Right renal pelvis (tissue), 4 donors: ENCODE measurements around the gene REEP2. TPM values are rescaled to one million over a fixed set of nuclear protein-coding genes. Genes with fewer than 3 reads are reported as not detected.

Experiments used
- DNase-seq, 4 donors: peaks; one replicate each; pipeline ENCODE4 v3.0.0-alpha.2; 2013; ENCODE audit warnings: low read depth in 4 of 4, low spot score in 3 of 4, missing footprints in 1 of 4
- polyA plus RNA-seq, 4 donors: library from polyadenylated mRNA; unstranded; fragments of 120-200 nt; gene quantifications; one replicate each; pipeline ENCODE4 v1.2.1, GENCODE V29; 2013; ENCODE audit not compliant: insufficient read length in 4 of 4

The REEP2 gene
- polyA plus RNA-seq, 4 donors = 7.7 to 12.9 (median 10.2) TPM

DNA sequence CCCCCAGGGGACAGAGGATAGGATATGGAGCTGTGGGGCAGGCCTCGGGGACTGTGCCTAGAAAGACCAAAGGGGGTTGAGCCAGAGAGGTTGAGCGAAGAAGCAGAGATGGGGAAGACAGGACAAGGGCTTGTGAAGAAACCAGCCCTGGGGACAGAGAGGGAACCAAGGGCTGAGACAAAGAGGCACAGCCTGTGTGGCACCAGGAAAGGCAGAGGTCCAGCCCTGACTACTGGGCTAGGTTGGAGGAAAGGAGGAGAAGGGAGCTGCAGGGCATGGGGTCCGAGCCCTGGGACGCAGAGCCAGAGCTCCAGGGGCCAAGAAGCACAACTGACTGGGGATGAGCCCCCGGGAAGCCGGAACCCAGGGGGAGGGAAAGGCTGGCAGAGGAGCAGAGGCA, 9.2 kb downstream of the REEP2 start:
- DNase-seq = no peak

DNA sequence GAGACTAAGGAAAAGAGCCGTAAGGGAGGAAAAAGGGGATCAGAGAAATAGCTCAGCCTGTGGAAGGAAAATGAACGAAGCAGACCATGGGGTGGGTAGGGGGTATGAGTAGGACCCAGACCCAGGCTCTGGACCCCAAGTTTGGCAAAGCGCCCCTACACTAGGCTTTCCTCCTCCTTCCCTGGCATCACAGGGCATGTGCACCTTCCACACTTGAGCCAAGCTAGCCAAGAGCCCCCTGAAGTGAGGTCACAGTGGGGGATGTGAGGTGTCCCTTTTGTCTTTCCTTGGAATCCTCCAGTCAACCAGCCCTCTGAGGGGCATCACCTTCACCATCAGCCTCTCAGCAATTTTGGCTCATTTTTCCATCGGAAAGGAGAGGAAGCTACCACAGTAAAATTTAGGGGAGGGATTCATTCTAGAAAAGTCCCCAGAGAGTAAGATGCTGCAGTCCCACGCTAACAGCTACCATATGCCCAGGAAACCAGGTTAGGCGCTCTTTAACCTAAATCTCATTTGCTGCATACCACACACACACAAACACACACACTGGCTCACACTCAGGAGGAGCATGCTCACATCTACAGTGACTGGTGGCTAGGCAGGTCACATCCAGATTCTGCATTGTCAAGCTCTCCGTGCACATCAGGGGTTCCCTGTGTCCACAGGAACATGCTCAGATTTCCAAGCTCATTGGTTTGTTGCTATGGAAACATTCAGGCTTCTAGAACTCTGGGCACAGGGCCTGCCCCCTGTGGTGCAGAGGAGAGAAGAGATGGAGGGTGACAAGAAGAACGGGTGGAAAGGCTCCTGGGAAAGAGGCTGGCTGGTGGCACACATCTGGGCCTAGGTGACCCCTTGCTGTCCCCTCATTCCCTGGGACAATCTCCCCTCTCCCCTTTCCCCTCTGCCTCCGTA, 9.9 kb downstream of the REEP2 start:
- DNase-seq = no peak

DNA sequence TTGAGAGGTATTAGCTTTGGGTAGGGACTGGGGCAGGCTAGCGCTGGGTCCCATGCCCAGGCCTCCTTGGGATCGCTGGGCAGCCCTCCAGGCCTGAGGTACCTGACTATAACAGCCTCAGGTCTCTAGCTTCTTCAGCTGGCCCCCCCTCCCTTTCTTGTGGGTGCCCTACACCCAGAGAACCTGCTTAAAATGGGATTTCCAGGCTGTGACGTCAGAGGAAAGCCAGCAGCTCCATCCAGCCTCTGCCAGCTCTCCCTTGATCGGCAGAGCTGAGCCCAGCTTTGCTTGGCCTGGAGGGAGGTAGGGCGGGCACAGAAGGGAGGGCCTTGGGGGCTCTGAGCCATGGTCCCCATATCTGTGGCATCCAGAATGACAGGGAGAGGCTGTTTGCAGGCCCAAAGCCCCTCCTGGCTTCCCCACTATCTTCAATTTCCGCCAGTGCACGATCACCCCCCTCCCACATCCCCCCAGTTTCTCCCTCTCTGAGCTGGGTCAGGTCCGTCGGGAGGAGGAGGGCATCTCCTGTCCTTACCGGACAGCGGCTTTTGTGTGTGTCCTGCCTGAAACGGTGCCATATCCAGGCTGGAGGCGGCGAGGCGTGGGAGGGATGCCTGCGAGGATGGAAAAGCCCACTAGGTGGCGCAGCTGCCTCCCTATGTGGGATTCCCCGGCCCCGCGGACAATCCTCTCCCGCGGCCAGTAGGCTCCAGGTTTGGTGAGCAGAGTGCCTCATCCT, 10.8 kb downstream of the REEP2 start:
- peak in 2 of 4 donors; percentile 68 to 83 for DNase-seq

DNA sequence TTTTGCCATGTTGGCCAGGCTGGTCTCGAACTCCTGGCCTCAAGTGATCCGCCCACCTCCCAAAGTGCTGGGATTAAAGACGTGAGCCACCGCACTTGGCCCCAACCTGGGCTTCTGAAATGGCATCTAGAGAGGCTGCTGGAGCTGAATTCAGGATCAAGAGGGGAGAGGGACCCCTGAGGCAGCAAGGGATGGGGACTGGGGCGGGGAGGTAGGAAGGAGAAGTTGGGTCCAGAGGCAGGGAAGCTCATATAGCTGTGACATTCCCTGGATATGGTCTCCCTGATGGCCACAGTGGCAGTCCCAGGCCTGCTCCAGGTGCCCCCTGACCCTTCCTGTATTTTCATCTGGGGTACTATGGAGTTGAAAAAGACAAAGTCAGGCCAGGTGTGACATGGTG, 12.1 kb downstream of the REEP2 start:
- no peak for DNase-seq

DNA sequence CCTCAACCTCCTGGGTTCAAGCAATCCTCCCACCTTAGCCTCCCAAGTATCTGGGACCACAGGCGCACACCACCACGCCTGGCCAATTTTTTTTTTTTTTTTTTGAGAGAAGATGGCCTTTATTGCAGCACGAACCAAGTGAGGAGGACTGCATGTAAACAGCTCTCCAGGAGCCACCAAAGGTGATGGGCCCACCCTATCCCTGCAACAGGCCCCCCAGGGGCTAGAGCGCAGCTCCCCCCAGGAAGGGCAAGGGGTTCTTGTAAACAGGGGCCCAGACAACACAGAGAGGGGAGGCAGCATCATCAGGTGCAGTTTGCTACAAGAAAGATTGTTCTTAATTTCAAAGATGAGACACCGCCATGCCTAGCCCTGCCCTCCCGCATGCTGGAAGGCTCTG, 13.9 kb downstream of the REEP2 start:
- DNase-seq = no peak

DNA sequence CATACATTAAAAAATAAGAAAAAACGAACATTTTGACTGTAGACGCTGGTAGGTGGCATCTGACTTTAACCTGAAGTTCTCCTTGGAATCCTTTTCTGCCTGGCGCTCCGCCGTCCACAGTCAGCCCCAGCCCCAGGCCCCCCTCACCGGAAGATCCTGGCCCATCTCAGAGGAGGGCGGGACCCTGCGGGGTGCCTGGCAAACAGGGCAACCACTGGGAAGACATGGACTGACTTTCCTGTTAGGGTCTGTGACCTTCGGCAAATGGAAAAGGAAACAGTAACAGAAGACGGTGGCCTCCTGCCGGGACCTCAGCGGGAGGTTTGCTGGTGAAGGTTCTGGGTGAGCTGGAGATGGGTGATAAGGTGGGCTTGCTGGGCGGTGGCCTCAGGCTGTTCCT, 14.7 kb downstream of the REEP2 start:
- DNase-seq = no peak

DNA sequence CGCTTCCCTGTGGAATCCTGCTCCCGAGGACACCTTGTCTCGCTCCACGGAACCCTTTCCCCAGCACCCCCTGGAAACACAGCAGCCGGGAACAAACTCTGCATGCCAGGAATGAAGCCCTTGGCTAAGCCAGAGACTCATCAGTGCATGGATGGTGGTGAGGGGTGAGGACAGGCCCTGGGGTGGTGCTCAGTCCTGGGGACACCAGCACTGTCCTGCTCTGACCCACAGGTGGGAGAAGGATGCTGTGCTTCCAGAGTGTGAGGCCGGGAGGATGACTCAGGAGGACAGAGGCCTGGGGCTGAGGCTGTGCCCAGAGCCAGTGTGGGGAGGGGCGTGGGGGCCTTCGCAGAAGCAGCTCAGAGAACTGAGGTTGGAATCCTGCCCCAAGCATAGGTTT, 15.3 kb downstream of the REEP2 start:
- DNase-seq = no peak

DNA sequence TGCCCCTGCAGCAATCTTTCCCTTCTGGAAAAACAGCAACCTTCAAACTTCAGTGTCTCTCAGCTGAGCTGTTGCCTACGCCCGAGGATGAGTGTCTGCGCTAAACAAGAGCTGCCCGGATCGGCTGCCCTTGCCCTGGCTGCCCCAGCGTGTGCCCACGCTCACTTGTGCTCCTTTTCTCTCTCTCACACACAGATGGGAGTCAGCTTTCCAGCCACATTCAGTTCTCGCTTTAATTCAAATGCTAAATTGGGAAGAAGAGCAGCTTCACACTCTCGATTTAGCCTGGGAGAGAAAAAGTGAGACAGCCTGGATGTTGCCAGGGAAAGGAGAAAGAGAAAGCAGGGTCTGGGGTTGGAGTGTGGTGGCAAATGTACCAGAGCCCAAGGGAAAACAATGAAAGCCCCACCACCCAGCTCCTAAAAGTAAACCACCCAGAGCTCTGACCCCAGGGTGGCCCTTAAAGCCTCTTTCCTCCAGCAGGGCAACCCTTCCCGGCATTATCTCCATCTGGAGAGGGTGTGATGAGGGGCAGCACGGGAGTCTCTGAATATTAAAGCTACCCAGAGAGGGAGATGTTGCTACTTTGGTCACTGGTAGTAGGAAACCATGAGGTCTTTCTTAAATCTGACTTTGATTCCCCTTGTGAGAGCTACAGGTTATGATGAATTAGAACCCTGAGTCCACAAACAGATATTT, 16.5 kb downstream of the REEP2 start:
- DNase-seq = no peak

DNA sequence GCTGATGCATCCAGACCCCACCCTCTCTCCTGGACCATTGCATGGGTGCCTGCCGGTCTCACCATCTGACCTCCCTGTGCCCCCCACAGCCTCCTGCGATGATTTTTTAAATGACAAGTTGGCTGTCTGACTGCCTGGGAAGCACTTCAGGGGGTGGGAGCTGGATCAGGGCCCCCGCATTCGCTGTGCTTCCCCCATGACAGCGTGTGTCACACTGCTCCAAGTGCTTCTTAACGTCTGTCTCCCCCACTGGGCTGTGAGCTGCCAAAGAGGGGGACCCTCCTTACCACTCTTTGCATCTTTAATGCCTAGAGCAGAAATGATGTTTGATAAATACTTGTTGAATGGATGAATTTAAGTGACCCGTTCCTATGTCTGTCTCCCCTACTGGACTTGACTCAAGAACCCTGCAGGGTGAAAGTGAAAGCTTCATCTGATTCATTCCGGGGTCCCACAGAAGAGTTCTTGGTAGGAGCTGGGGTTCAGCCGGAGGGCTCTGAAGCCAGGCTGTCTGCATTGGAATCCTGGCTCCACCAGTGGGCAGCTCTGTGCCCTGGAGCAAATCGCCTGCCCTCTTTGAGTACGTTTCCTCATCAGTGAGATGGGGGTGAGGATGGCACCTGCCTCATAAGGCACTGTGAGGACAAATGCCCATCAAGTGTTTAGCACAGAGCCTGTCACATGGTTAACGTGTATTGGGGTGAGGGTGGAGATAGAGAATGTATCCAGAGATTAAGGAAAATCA, 18.8 kb downstream of the REEP2 start:
- no peak for DNase-seq

DNA sequence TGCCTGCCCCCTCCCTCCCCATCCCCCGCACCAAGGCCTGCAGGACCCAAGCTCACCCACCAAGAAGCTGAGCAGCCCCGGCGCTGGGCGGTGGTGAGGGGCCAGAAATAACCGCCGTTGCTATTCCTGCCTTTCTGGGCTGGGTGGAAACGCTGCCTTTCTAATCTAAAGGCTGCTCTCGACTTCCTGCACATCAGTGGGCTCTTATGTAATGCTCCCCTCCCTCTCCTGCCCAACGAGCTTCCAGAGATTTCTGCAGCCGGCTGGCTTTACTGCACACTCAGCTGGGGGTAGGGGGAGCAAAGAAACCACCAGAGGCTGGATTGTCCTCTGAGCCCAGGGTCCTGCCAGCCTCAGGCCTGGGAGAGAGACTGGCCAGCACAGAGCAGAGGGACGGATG, 19.5 kb downstream of the REEP2 start:
- DNase-seq = no peak

DNA sequence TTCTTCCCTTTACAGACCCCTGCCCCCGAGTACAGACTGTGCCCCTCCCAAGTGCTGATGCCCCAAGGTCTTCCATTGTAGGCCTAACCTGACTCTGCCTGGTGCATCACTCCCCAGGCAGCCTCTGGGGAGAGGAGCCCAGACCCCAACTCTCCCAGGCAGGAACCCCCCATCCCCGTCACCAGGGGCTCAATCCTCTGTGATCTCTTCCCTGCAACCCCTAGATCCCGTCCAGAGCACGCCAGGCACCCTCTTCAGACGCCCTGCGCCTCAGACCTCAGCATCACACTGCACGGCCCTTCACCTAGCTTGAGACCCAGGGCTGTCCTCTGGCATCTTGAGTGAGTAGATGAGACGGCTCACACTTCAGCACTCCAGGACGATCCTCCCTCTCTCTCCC, 20.0 kb downstream of the REEP2 start:
- DNase-seq = no peak

DNA sequence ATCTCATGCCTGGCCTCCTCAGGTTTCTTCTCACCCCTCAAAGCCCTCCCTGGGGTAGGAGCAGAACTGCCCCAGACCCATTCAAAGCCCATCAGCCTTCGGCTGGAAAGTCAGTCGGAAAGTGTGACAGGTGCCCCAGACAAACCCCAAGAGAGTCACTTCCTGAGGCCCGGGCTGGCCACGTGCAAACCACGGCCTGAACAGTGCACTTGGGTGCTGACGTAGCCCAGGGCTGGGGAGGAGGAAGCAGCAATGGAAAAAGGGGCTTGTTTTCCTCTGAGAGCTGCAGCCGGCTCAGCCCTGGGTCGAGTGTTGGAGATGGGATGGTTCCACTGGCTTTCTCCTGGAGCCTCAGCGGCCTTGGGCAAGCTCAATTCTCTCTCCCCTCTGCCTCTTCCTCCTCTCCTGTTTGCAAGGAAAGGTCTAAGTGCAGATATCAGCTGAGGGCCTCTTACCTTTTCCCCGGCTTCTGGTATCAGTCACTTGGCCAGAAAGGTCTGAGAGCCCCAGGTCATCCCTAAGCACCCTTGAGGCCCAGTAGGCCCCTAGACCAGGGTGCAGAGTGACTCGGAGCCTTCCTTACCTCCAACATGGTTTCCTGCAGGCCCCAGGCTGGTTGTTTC, 20.6 kb downstream of the REEP2 start:
- DNase-seq = no peak

DNA sequence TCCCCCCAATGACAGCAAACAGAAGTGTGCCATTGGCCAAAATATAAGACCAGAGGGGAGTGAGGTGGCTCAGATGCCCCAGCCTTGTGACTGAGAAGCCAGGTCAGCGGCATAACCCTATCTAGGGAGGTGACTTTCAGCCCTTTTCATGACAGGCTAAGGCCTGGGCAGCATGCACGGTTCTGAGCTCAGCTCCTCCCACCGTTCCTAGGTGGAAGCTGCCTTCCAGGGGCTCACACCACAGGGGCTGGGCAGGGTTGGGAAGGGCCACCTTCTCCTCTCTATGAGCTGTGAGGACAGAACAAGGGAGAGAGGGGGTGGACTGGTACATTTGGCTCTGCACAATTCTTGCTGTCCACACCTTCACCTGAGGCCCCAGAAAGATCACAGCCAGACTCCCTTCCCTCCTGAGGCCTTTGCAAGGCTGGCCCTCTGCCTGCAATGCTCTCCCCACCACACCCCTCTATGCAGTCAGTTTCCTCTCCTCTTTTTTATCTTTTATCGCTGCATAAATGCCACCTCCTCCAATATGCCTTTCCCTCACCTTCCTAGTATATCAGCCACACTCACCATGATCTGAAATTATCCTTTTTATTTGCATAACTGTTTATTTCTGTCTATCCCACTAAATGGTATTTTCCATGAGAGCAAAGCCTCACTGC, 21.3 kb downstream of the REEP2 start:
- DNase-seq = no peak

DNA sequence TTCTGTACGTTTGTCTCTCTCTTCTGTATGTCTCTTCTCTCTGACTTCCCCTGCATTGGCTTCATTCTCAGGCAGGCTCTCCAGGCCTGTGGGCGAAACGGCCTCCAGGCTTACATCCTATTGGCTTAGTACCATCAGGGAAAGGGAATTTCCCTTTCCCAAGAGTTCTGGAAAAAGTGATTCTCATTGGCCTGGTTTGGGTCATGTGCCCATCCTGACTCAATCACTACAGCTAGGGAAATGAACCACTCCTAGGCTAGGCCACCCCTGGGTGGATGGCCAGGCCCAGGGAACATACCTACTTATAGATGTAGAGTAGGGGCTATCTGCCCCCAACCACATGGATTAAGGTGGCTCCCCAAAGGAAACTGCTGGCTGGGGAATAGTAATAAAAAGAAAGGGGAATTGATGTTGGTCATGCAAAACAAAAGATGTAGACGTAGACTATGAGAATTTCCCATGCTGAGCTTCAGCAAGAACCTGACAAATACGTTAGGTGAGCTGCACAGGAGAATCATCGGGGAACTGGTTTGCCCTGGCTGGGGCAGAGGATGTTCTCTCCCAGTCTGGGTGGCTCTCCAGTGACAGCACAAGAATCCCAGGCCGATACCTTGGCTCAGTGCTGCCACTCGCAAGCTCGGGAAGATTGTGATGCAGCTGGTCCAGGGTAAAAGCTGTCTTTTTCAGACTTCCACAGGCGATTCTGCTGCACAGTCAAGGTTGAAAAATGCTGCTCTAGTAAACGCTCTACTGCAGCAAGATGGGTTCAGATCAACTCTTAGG, 22.7 kb downstream of the REEP2 start:
- DNase-seq = no peak

DNA sequence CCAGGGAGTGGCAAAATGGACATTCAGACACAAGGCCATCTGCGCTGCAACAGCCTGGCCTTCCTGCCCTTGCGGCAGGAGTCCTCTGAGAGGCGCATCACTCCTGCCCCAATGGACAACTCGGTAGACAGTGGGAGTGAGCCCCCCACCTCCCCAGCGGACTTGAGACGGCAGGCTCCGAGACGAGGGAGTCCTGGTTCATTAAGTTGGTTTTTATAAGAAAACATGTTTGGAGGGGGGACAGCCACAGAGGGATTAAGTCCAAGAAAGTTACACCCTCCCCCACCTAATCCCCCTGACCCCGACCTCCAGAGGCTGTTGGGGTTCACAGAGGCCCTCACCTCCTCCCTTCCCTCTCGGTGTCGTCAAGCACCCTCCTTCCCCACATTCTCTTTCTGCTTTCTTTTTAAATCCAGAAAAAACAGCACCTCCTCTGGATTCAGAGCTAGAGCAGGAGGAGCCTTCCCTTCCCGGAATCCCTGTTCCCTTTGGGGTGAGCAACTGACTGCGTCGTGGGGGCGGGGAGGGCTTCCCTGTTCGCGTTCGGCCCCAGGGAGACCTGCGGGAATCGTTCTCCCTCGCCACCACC, 24.7 kb downstream of the REEP2 start:
- DNase-seq = peak in 1 of 4 donors; percentile 68

DNA sequence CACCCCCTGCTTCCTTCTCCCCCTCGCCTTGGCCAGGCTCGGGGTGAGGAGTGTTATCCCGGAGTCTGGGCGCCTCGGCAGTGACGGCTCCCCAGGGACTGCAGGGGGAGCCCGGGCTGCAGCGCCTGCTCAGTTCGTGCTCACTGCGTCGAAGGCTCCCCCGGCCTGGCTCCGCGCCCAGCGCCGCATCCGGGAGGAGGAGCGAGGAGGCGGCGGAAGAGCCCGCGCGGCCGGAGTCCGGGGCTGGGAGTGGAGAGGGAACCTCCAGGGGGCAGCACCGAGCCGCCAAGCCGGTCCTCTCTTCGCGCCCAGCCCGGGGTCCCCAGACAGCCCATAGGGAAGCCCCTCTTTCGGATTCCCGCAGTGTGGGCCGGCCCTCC, 25.1 kb downstream of the REEP2 start:
- peak; percentile 94 to 97 (median 94) for DNase-seq

DNA sequence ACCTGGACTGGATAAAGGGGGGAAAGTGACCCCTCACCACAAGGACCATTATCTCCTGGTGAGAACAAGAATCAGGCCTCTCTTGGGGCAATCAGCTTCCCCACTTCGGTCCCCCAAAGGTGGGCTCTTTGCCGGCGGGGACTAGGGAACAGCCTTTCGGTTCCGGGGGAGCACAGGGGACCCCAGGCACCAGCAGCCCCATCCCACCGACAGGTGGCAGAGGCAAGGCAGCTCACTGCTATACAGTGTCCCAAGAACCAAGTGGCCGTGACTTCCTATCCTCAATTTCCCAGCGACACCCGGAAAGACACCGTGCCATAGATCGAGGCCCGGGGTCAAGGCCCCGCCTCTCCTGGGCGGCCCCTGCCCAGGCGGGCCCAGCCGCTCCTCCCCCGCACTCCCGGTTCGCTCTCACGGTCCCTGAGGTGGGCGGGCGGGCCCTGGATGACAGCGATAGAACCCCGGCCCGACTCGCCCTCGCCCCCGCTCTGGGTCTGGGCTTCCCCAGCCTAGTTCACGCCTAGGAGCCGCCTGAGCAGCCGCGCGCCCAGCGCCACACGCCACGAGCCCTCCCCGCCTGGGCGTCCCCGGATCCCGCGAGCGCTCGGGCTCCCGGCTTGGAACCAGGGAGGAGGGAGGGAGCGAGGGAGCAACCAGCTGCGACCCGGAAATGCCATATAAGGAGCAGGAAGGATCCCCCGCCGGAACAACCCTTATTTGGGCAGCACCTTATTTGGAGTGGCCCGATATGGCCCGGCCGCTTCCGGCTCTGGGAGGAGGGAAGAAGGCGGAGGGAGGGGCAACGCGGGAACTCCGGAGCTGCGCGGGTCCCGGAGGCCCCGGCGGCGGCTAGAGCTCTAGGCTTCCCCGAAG, 25.8 kb downstream of the REEP2 start:
- peak; percentile 98 to 99 (median 99) for DNase-seq
